ENCODE data around the gene CTNNBIP1. TPM values are rescaled to one million over a fixed set of nuclear protein-coding genes. Genes with fewer than 3 reads are reported as not detected.
"Not testable (repeated sequence)": the region's sequence is repeated elsewhere in the genome, so short reads cannot be mapped to it uniquely, and the experiment has no call there.

Gene CTNNBIP1
- total and polyA plus RNA-seq, 8 donors: 12.3 to 49.8 (median 35.2) TPM

- H3K9me3 ChIP-seq: no peaks in the 10 kb centered on the region
- no peak for TF ChIP-seq POLR2AphosphoS5 (IDR thresholded peaks at IDR 0.05)
- TF ChIP-seq CTCF (IDR thresholded peaks at IDR 0.05): no peak
- TF ChIP-seq EP300 (IDR thresholded peaks at IDR 0.05): no peak
- TF ChIP-seq POLR2A (IDR thresholded peaks at IDR 0.05): no peak
- H3K36me3 ChIP-seq: no peaks in the 10 kb centered on the region
- no peak overlapping the region for H3K4me3 ChIP-seq
- WGBS, 5 donors: 72 to 81% (median 80%) methylated on average over 7 of the region's 7 CpGs
- no peak overlapping the region for H3K27ac ChIP-seq
- H3K4me1 ChIP-seq: peaks cover 0 to 46% (median 24%) of the 10 kb centered on the region in 4 donors
- intact Hi-C loops (cut with DNase I; ENCODE audit: low total_unique reads): no loop called here
- DNase-seq: no peak
- no peaks in the 10 kb centered on the region for H3K27me3 ChIP-seq
Observed at GRCh38 chr1:9805006-9805508, 105.0 kb downstream of the CTNNBIP1 start.

- H3K4me3 ChIP-seq; H3K9me3 ChIP-seq; H3K27me3 ChIP-seq; H3K36me3 ChIP-seq; intact Hi-C loops (cut with DNase I; ENCODE audit: low total_unique reads); H3K27ac ChIP-seq: not testable (repeated sequence)
- peak in 1 of 2 donors; percentile 44 for DNase-seq
- H3K4me1 ChIP-seq: peaks cover 0 to 44% (median 25%) of the 10 kb centered on the region in 4 donors
- WGBS, 5 donors: 84 to 89% (median 88%) methylated on average over 13 of the region's 13 CpGs
Observed at GRCh38 chr1:9803003-9803918, 106.8 kb downstream of the CTNNBIP1 start.

GRCh38 chr1:9801909-9802308 is 108.2 kb downstream of the CTNNBIP1 start:
- no peak for DNase-seq
- Histone ChIP-seq H3K4me1 (peaks cover 0 to 51% (median 28%) of the 10 kb centered on the region in 4 donors), H3K36me3 (no peaks in the 10 kb centered on the region), H3K9me3 (no peaks in the 10 kb centered on the region), H3K27ac (no peak overlapping the region), H3K4me3 (no peak overlapping the region), H3K27me3 (no peaks in the 10 kb centered on the region)
- intact Hi-C loops (cut with DNase I; ENCODE audit: low total_unique reads): no loop called here
- 92 to 100% (median 100%) methylated on average over 1 of the region's 1 CpG for WGBS, 5 donors
- TF ChIP-seq EP300 (IDR thresholded peaks at IDR 0.05) (no peak), CTCF (IDR thresholded peaks at IDR 0.05) (no peak), POLR2AphosphoS5 (IDR thresholded peaks at IDR 0.05) (no peak), POLR2A (IDR thresholded peaks at IDR 0.05) (no peak)

Other genes starting within 250 kb of the CTNNBIP1 start
- 100 to 1,000 TPM in 1 of 5 donors, 10 to 100 TPM in 4; 15.8 to 156 (median 42.6) TPM for gene CLSTN1, start 86.3 kb downstream of the CTNNBIP1 start, total RNA-seq
- 10 to 100 TPM; 10.5 to 59.3 (median 18.9) TPM for gene CLSTN1, start 86.3 kb downstream of the CTNNBIP1 start, polyA plus RNA-seq
- 10 to 100 TPM in 3 of 5 donors, 1 to 10 TPM in 2; 1.8 to 32.5 (median 10.7) TPM for gene LZIC, start 33.1 kb upstream of the CTNNBIP1 start, total RNA-seq
- gene LZIC, start 33.1 kb upstream of the CTNNBIP1 start, polyA plus RNA-seq: 10 to 100 TPM; 11.7 to 21.7 (median 18.7) TPM
- 10 to 100 TPM in 3 of 5 donors, 1 to 10 TPM in 2; 8.5 to 18.8 (median 10.6) TPM for gene NMNAT1, start 33.2 kb upstream of the CTNNBIP1 start, total RNA-seq
- gene NMNAT1, start 33.2 kb upstream of the CTNNBIP1 start, polyA plus RNA-seq: 1 to 10 TPM; 3.1 to 4.7 (median 4.7) TPM
- gene RBP7, start 87.0 kb upstream of the CTNNBIP1 start, total RNA-seq: 1 to 10 TPM in 2 of 5 donors, not detected in 3; 3.5 to 6.2 TPM
- gene RBP7, start 87.0 kb upstream of the CTNNBIP1 start, polyA plus RNA-seq: 10 to 100 TPM; 16.1 to 24.8 (median 18.8) TPM
- gene UBE4B, start 122.7 kb upstream of the CTNNBIP1 start, total RNA-seq: 10 to 100 TPM; 37.1 to 82.9 (median 42.6) TPM
- 10 to 100 TPM; 13.3 to 17.1 (median 15.6) TPM for gene UBE4B, start 122.7 kb upstream of the CTNNBIP1 start, polyA plus RNA-seq